Keratinocyte (primary cell): ENCODE results near the gene PNMA6E. TPM values are rescaled to one million over a fixed set of nuclear protein-coding genes. Genes with fewer than 3 reads are reported as not detected.

Experiments
- DNase-seq: peaks from one replicate; pipeline ENCODE4 v3.0.0-alpha.2; 2011; ENCODE audit warnings: low read depth, missing footprints, low spot score
- FAIRE-seq: peaks from 2 replicates; lab custom pipeline; 2011; peaks lifted over from hg19 to GRCh38; lab: Jason Lieb, UNC
- H2AFZ ChIP-seq: 2 replicates; pipeline ENCODE4 v1.6.0; 2012; ENCODE audit warnings: low read length, control low read depth, inconsistent platforms; ENCODE audit not compliant: control insufficient read depth
- H3K27ac ChIP-seq: 2 replicates; pipeline ENCODE4 v1.5.1; 2011; ENCODE audit warnings: low read length; ENCODE audit not compliant: control insufficient read depth, insufficient read depth
- H3K27me3 ChIP-seq: 3 replicates; pipeline ENCODE4 v1.6.0; 2011; ENCODE audit warnings: low read length; ENCODE audit not compliant: control insufficient read depth, insufficient read depth; ENCODE audit errors: extremely low read depth
- H3K36me3 ChIP-seq, 2 experiments: 2 replicates in 1 of 2; 3 replicates in 1 of 2; pipeline ENCODE4 v1.5.1; 2011; ENCODE audit warnings: low read length in 2 of 2, mild to moderate bottlenecking in 1 of 2; ENCODE audit not compliant: control insufficient read depth in 2 of 2, insufficient read depth in 2 of 2; ENCODE audit errors: extremely low read depth in 1 of 2
- H3K4me1 ChIP-seq: 3 replicates; pipeline ENCODE4 v1.5.1; 2011; ENCODE audit warnings: low read length; ENCODE audit not compliant: control insufficient read depth, insufficient read depth; ENCODE audit errors: extremely low read depth
- H3K4me2 ChIP-seq: 3 replicates; pipeline ENCODE4 v1.6.0; 2011; ENCODE audit warnings: low read depth, low read length; ENCODE audit not compliant: control insufficient read depth, insufficient read depth; ENCODE audit errors: extremely low read depth
- H3K4me3 ChIP-seq, 3 experiments: fragments of 200-600 bp in 1 of 3; sonication (generic) in 1 of 3; 2 replicates in 2 of 3; 3 replicates in 1 of 3; pipeline ENCODE4 v1.5.1; 2011 to 2016; ENCODE audit warnings: low read length in 3 of 3, mild to moderate bottlenecking in 3 of 3, control low read depth in 2 of 3, inconsistent platforms in 1 of 3, low read depth in 1 of 3, mixed read lengths in 1 of 3, mixed run types in 1 of 3, moderate library complexity in 1 of 3; ENCODE audit not compliant: control insufficient read depth in 2 of 3, insufficient read depth in 2 of 3; ENCODE audit errors: extremely low read depth in 1 of 3
- H3K79me2 ChIP-seq: 2 replicates; pipeline ENCODE4 v1.6.0; 2012; ENCODE audit warnings: low read length; ENCODE audit not compliant: control insufficient read depth, insufficient read depth
- H3K9ac ChIP-seq: 3 replicates; pipeline ENCODE4 v1.6.0; 2011; ENCODE audit warnings: low read length; ENCODE audit not compliant: control insufficient read depth, insufficient read depth; ENCODE audit errors: extremely low read depth
- H3K9me1 ChIP-seq: 3 replicates; pipeline ENCODE4 v1.6.0; 2011; ENCODE audit warnings: low read length; ENCODE audit not compliant: control insufficient read depth, insufficient read depth; ENCODE audit errors: extremely low read depth
- H3K9me3 ChIP-seq: 2 replicates; pipeline ENCODE4 v1.5.1; 2012; ENCODE audit warnings: low read depth, low read length; ENCODE audit not compliant: control insufficient read depth
- H4K20me1 ChIP-seq: 3 replicates; pipeline ENCODE4 v1.6.0; 2011; ENCODE audit warnings: low read length; ENCODE audit not compliant: control insufficient read depth, insufficient read depth; ENCODE audit errors: extremely low read depth
- EZH2 ChIP-seq: IDR thresholded peaks from one replicate; pipeline ENCODE4 v1.6.1; 2012; ENCODE audit warnings: inconsistent platforms, mild to moderate bottlenecking, low read length, moderate library complexity
- dilution Hi-C: fragments of 300-500 bp; cut with MboI; formaldehyde crosslinking; loops from one replicate; pipeline ENCODE4 v1.7.0; 2020; ENCODE audit warnings: low sequenced_read_pairs; ENCODE audit not compliant: extremely low pct_ligation_motif_present
- polyA plus RNA-seq, 5 experiments: library from polyadenylated mRNA; depleted of rRNA in 3 of 5; stranded (reverse) in 3 of 5; stranded (forward) in 1 of 5; unstranded in 1 of 5; fragments of >200 nt; gene quantifications; 1 replicate in 1 of 5; 2 replicates in 3 of 5; 3 replicates in 1 of 5; pipeline versions ENCODE4 v1.2.1 to v1.2.3, GENCODE V29; 2011 to 2012; ENCODE audit warnings: missing spikeins in 2 of 5, low read depth in 1 of 5, low replicate concordance in 1 of 5
- TF ChIP-seq, protein P1 (sequence below), 3 experiments: IDR thresholded peaks in 1 of 3; conservative IDR thresholded peaks in 1 of 3; optimal IDR thresholded peaks in 1 of 3; 2 replicates in 2 of 3; 3 replicates in 1 of 3; pipeline versions ENCODE3 to v1.5.1; 2011; ENCODE audit warnings: low read length in 3 of 3, mild to moderate bottlenecking in 3 of 3, moderate library complexity in 2 of 3, control low read depth in 1 of 3, inconsistent platforms in 1 of 3; ENCODE audit not compliant: insufficient read depth in 2 of 3; ENCODE audit errors: extremely low read depth in 1 of 3

Gene PNMA6E
- polyA plus RNA-seq, 1 donor (not counting 4 experiments of a cell fraction or from before 2014, with no cell fraction given): not detected

DNA sequence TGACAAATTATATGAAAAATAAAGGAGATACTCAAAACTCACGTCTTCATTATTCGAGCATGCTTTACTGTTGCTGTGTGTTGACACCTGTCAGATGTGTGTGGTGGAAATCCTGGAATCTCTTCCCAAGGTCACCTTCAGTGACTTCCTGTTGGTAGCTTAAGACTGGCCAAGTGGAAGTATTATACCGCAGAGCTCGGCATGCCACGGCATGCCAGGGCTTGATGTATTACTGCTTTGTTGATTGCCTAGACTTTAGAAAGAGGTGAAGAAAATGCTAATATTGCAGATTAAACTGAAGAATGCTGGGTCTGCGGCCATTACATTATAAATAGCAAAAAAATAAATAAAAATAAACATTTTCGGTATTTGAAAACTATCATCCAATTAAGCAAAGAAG, 40.1 kb upstream of the PNMA6E start:
- Histone ChIP-seq H3K36me3 (no peaks in the 10 kb centered on the region), H3K9me1 (no peaks in the 10 kb centered on the region), H4K20me1 (no peaks in the 10 kb centered on the region), H3K9ac (no peak overlapping the region), H3K79me2 (no peaks in the 10 kb centered on the region), H3K4me2 (peak overlapping the region; percentile 56), H2AFZ (no peak overlapping the region), H3K4me1 (peaks cover 10% of the 10 kb centered on the region), H3K4me3 (peak overlapping the region in 1 of 3 experiments; percentile 32), H3K27me3 (no peaks in the 10 kb centered on the region), H3K27ac (no peak overlapping the region), H3K9me3 (no peaks in the 10 kb centered on the region)
- FAIRE-seq (no peak), DNase-seq (no peak)
- dilution Hi-C loops: no loop called here
- TF ChIP-seq, protein P1, sequence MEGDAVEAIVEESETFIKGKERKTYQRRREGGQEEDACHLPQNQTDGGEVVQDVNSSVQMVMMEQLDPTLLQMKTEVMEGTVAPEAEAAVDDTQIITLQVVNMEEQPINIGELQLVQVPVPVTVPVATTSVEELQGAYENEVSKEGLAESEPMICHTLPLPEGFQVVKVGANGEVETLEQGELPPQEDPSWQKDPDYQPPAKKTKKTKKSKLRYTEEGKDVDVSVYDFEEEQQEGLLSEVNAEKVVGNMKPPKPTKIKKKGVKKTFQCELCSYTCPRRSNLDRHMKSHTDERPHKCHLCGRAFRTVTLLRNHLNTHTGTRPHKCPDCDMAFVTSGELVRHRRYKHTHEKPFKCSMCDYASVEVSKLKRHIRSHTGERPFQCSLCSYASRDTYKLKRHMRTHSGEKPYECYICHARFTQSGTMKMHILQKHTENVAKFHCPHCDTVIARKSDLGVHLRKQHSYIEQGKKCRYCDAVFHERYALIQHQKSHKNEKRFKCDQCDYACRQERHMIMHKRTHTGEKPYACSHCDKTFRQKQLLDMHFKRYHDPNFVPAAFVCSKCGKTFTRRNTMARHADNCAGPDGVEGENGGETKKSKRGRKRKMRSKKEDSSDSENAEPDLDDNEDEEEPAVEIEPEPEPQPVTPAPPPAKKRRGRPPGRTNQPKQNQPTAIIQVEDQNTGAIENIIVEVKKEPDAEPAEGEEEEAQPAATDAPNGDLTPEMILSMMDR (optimal IDR thresholded peaks at IDR 0.05 in 1 of 3, IDR thresholded peaks at IDR 0.05 in 1 of 3, conservative IDR thresholded peaks at IDR 0.05 in 1 of 3; ENCODE audit: extremely low read depth in 1 of 3, insufficient read depth in 2 of 3, low read length in 3 of 3): no peak
- no peak for TF ChIP-seq EZH2

DNA sequence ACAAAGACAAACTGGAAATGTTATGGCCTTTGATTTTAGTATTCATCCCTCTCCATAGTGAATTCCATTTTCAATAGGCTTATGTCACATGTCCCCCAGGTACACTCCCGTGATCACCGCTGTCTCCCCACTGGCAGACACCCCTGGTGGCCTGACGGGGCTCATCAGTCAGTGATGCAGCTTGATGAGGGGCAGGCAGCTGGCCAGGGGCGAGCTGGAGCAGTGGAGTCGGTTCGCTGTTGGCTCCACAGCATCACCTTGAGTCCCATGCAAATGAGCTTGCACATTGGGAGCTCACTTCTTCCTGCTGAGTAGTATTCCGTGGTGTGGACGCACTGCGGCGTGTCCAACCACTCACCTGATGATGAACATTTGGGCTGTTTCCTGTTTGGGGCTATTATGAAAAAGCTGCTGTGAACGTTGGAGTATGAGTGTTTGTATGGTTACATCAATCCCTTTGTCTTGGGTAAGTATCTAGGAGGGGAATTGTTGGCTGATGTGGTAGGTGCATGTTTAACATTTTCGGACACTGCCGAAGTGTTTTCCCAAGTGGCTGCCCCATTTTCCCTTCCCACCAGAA, 39.5 kb upstream of the PNMA6E start:
- dilution Hi-C loops: no loop called here
- Histone ChIP-seq H3K9me1 (no peaks in the 10 kb centered on the region), H3K9me3 (no peaks in the 10 kb centered on the region), H3K4me3 (no peak overlapping the region), H3K4me2 (no peak overlapping the region), H3K9ac (no peak overlapping the region), H3K79me2 (no peaks in the 10 kb centered on the region), H2AFZ (no peak overlapping the region), H3K36me3 (no peaks in the 10 kb centered on the region), H3K27me3 (no peaks in the 10 kb centered on the region), H3K27ac (no peak overlapping the region), H3K4me1 (peaks cover 10% of the 10 kb centered on the region), H4K20me1 (no peaks in the 10 kb centered on the region)
- FAIRE-seq (no peak), DNase-seq (no peak)
- TF ChIP-seq, protein P1 (optimal IDR thresholded peaks at IDR 0.05 in 1 of 3, IDR thresholded peaks at IDR 0.05 in 1 of 3, conservative IDR thresholded peaks at IDR 0.05 in 1 of 3; ENCODE audit: extremely low read depth in 1 of 3, insufficient read depth in 2 of 3, low read length in 3 of 3): no peak
- TF ChIP-seq EZH2: no peak
